NCI-H82 treated with DMSO at 0.1 percent for 48 hours (cell line): Measurements from ENCODE around the gene BBOX1.
"Not testable (repeated sequence)": the region's sequence is repeated elsewhere in the genome, so short reads cannot be mapped to it uniquely, and the experiment has no call there.

ENCODE experiments used
- DNase-seq: peaks from one replicate; lab custom pipeline; 2025; ENCODE audit not compliant: unreplicated experiment; lab: John Stamatoyannopoulos, UW

BBOX1 gene

GRCh38 chr11:27083241-27083640 is 42.6 kb downstream of the BBOX1 start:
- no peak for DNase-seq

DNA sequence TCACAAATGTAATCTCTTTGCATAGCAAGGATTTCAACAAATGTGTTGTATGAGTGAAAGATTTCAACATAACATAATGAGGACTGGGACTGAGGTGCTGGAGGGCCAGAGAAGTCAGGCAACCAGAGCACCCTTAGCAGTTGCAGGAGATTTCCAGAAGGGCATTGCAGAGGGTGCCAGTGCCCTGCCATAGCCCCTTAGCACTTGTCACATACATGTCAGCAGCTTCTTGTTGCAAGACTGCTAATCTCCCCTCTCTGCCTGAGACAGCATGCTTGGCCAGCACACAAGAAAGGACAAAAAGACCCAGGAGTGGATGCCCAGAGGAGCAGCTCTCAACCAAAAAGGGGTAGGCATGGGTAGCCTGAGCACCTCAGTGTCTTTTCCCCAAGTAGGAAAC is 43.2 kb downstream of the BBOX1 start:
- DNase-seq, result no peak

DNA sequence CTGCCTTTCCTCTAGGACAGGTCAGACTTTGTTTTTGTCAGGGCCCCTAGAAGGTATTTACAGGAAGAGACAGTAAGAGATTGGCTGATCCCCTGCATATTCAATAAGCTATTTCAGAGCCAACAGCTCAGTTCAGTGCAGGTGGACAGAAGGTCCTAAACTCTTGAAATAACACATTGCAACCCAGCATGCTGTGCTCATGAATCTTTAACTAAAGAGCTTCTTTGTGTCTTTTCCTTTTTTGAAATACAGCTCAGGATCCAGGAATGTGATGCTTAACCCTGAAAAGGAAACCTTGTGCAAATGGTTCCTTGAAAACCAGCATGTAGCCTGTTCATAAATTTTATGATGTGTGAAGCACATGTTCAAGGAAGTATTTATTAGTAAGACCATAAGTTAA is 43.9 kb downstream of the BBOX1 start:
- DNase-seq, result no peak

GRCh38 chr11:27085111-27085510 is 44.5 kb downstream of the BBOX1 start:
- no peak for DNase-seq

DNA sequence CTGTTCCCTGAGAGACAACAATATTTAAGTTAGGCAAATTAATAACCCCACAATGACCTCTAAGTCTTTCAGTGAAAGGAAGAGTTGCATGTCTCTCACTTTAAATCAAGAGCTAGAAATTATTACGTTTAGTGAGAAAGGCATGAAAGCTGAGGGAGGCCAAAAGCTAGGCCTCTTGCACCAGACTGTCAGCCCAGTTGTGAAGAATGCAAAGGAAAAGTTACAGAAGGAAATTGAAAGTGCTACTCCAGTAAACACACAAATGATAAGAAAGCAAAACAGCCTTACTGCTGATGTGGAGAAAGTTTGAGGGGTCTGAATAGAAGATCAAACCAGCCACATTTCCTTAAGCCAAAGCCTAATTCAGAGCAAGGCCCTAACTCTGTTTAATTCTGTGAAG is 45.0 kb downstream of the BBOX1 start:
- DNase-seq, result no peak

DNA sequence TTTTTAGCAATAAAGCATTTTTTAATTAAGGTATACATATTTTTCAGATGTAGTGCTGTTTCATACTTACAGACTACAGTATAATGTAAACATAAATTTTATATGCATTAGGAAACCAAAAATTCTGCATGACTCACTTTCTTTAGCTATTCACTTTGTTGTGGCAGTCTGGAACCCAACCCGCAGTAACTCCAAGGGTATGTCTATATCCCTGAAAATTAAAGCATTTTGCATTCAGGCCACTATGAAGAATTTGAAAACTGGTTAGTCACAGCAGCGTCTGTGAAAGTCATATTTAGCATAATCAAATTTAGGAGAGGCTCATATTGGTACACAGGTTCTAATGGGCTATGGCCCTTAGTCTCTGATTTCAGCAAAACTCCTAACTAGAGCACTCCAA is 46.8 kb downstream of the BBOX1 start:
- DNase-seq, result no peak

GRCh38 chr11:27088353-27088752 is 47.7 kb downstream of the BBOX1 start:
- no peak for DNase-seq

GRCh38 chr11:27089746-27090145 is 49.1 kb downstream of the BBOX1 start:
- DNase-seq, result no peak

DNA sequence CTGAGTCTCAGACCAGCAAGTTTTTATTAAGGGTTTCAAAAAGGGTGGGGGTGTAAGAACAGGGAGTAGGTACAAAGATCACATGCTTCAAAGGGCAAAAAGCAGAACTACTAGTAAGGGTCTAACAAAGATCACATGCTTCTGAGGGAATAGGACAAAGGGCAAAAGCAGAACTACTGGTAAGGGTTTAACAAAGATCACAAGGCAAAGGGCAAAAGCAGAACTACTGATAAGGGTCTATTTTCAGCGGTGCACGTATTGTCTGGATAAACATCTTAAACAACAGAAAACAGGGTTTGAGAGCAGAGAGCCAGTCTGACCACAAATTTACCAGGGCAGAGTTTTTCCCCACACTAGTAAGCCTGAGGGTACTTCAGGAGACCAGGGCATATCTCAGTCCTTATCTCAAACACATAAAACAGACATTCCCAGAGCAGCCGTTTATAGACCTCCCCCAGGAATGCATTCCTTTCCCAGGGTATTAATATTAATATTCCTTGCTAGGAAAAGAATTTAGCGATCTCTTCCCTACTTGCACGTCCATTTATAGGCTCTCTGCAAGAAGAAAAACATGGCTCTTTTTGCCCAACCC is 49.8 kb downstream of the BBOX1 start:
- DNase-seq, result not testable (repeated sequence)

GRCh38 chr11:27094120-27094519 is 53.5 kb downstream of the BBOX1 start:
- DNase-seq, result no peak

GRCh38 chr11:27095059-27095458 is 54.4 kb downstream of the BBOX1 start:
- no peak for DNase-seq

DNA sequence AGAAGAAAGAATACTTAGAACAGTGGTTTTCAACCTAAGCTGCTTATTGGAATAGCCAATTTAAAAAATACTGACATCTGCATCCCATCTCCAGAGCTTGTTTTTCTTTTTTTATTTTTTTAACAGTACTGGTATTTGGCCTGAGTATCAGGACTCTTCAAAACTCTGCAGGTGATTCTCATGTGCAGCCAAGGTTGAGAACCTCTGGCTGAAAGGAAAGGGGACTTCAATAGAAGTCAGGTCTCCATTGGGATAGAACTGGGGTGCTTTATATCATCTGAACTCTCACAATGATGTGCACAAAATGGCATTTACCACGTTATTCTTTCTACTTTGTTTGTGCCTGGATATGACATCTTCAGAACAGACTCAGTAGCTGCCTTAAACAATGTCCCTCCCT is 55.3 kb downstream of the BBOX1 start:
- DNase-seq, result no peak

DNA sequence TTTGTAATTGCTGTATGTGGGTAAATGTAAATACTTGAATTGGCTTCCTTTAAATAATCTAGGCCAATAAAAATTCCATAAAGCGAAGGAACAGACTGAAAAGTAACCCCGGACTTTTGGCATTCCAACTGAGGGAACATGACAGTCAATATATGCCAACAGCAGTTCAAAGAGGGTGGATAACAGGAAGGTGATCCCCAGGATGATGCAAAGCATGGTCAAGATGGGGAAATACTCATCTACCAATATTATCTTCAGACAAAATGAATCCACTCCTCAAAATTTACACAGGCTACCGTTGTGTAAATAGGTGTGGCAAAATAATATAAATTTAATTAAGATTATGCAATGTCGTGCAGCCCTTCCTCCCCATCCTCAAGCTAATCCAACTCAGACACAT is 56.9 kb downstream of the BBOX1 start:
- DNase-seq, result no peak

GRCh38 chr11:27100534-27100933 is 59.9 kb downstream of the BBOX1 start:
- DNase-seq, result no peak

DNA sequence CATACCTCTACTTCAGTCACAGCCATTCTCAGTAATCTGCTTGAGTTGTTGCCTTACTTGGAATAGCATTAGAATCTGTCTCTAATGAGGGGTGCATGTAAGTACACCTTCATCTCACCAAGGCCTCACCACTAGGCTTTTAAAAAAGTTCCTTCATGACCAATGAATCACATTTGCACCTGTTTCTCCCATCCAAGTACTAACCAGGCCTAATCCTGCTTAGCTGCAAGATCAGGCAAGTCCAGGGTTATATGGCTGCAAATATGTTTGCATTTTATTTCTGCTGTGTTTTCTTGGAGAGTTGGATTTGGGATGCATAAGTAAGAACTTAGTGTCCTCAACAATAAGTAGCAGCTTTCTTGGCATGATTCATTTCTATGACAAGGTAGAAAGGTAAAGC is 66.9 kb downstream of the BBOX1 start:
- DNase-seq, result no peak

GRCh38 chr11:27108809-27109208 is 68.2 kb downstream of the BBOX1 start:
- DNase-seq, result no peak

DNA sequence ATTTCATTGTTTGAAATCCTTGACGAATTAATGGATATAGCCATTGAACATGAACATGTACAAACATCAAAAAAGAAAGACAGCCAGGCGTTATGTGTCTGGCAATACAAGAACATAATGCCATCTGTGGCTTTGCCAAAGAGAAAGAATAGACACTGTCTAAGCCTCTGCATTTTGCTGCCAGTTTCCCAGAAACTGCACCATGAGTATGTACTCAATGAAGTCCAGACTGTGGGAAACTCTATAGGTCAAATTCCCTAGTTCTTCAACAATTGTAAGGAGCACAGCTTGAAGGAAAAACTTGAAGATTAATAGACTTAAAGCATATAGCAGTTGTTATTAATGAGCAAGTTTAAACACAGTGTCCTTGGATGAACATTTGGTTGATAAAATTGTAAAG is 71.3 kb downstream of the BBOX1 start:
- DNase-seq, result no peak

GRCh38 chr11:27112946-27113345 is 72.3 kb downstream of the BBOX1 start:
- no peak for DNase-seq

DNA sequence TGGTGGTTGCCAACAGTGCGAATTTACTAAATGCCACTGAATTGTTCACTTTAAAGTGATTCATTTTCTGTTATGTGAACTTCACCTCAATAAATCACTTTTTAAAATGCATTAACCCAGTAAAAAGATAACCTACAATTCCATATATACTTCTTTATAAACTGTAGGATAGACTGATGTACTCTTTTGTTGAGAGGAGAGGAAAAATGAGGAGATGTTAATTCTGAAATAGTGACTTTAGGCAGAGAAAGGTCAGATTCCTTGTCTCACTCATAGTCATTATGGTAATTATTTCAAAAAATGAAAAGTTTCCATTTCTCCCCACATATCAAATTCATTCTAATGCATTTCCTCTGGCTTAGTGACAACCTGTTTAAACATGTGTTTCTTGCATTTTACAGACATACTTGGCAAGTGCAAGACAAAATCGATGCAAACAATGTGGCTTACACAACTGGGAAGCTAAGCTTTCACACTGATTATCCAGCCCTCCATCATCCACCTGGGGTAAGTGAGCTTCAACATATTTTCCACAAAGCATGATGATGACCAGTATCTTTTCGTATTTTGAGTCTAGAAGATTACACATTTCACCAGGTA is 74.5 kb downstream of the BBOX1 start:
- no peak for DNase-seq

- DNase-seq, result no peak
These were observed 76.1 kb downstream of the BBOX1 start for GRCh38 chr11:27116684-27117083.

DNA sequence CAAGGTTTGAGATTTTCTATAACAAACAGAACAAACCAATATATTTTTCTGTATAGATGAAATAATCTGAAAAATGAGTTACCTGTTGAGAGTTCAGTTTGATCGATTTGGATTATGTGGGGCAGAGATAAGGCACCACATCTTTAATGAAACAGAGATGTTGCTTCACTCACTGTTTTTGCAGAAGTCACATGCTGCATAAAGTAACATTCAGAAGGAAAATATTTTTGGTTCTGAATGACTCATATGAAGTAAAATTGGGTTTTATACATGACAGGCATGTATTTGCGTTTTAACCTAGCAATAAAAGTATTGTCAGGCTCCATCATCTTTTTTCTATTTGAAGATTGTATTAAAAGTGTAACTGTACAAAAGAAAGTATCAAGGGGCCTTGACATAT is 77.8 kb downstream of the BBOX1 start:
- no peak for DNase-seq

DNA sequence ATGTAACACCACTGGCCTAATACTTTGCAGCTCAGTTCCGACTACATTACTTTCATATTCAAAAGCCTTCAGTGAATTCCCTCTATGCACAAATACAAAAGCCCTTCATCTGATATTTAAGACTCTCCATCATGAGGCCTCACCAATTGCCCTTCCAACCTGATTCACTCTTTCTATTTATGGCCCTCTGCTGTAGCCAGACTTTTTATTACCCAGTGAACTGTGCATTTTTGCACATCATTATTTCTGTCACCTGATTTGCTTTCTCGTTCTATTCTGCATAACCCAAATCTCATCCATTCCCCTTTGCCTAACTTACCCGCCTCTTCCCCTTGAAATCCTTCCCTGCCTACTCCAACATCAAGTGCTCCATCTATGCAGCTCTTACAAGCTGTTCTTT is 78.3 kb downstream of the BBOX1 start:
- no peak for DNase-seq

GRCh38 chr11:27119396-27119795 is 78.8 kb downstream of the BBOX1 start:
- no peak for DNase-seq
